HEK293 (cell line): Measurements from ENCODE around the gene PPY.
A peak's percentile ranks its signal among the peaks of the same experiment; 100 is the strongest.

Experiments
- CTCF ChIA-PET: fragments of 350-600 bp; formaldehyde crosslinking; extraction: SDS; loops from one replicate; lab custom pipeline; 2021; ENCODE audit warnings: antibody characterized with exemption; lab: Yijun Ruan, JAX
- POLR2A ChIA-PET: fragments of 300-600 bp; formaldehyde crosslinking; extraction: SDS; loops from one replicate; lab custom pipeline; 2020; ENCODE audit warnings: antibody characterized with exemption, inconsistent platforms; lab: Yijun Ruan, JAX
- H3K27ac ChIP-seq: fragments of 200-500 bp; sonication (Bioruptor generic); 2 replicates; pipeline ENCODE4 v1.5.1; 2014; ENCODE audit warnings: low read depth, low read length, control low read depth, inconsistent platforms; ENCODE audit errors: extremely low read depth
- H3K36me3 ChIP-seq, 2 experiments: fragments of 200-500 bp in 1 of 2; sonication (Bioruptor generic) in 1 of 2; 1 replicate in 1 of 2; 2 replicates in 1 of 2; pipeline ENCODE4 v1.5.1; 2014 to 2017; ENCODE audit warnings: inconsistent platforms in 2 of 2, low read length in 2 of 2; ENCODE audit not compliant: control insufficient read depth in 2 of 2, insufficient read depth in 1 of 2
- H3K4me1 ChIP-seq: fragments of 200-500 bp; sonication (Bioruptor generic); 2 replicates; pipeline ENCODE4 v1.5.1; 2014; ENCODE audit warnings: mild to moderate bottlenecking, low read length, inconsistent platforms; ENCODE audit not compliant: control insufficient read depth, insufficient read depth
- H3K4me3 ChIP-seq: 2 replicates; pipeline ENCODE4 v1.5.1; 2011; ENCODE audit warnings: low read depth, mild to moderate bottlenecking, control low read depth, low read length, moderate library complexity
- H3K9me3 ChIP-seq: fragments of 200-500 bp; sonication (Bioruptor generic); 2 replicates; pipeline ENCODE4 v1.5.1; 2014; ENCODE audit warnings: low read depth, low read length, inconsistent platforms; ENCODE audit not compliant: control insufficient read depth, insufficient read depth
- CTCF ChIP-seq: fragments of 450-650 bp; formaldehyde crosslinking; IDR thresholded peaks from 2 replicates; pipeline ENCODE4 v1.5.1; 2016; ENCODE audit warnings: missing biosample characterization, missing genetic modification characterization
- EGR2 ChIP-seq: fragments of 450-650 bp; formaldehyde crosslinking; IDR thresholded peaks from 2 replicates; pipeline ENCODE4 v1.5.1; 2016; ENCODE audit warnings: low read depth, missing biosample characterization, missing genetic modification characterization
- GLIS1 ChIP-seq: fragments of 450-650 bp; formaldehyde crosslinking; IDR thresholded peaks from 2 replicates; pipeline ENCODE4 v1.5.1; 2016; ENCODE audit warnings: missing biosample characterization, missing genetic modification characterization
- GLIS2 ChIP-seq: fragments of 450-650 bp; formaldehyde crosslinking; IDR thresholded peaks from 2 replicates; pipeline ENCODE4 v1.5.1; 2016; ENCODE audit warnings: missing biosample characterization, missing genetic modification characterization
- KLF10 ChIP-seq: fragments of 450-650 bp; IDR thresholded peaks from 2 replicates; pipeline ENCODE4 v1.5.1; 2018; ENCODE audit warnings: missing biosample characterization, mild to moderate bottlenecking, missing genetic modification characterization
- PRDM1 ChIP-seq: fragments of 450-650 bp; formaldehyde crosslinking; IDR thresholded peaks from 2 replicates; pipeline ENCODE4; 2016; ENCODE audit warnings: missing biosample characterization, missing genetic modification characterization
- ZBTB20 ChIP-seq: fragments of 450-650 bp; formaldehyde crosslinking; IDR thresholded peaks from 2 replicates; pipeline ENCODE4 v1.5.1; 2016; ENCODE audit warnings: missing biosample characterization, missing genetic modification characterization
- ZBTB8A ChIP-seq: fragments of 450-650 bp; formaldehyde crosslinking; IDR thresholded peaks from 2 replicates; pipeline ENCODE4 v1.5.1; 2016; ENCODE audit warnings: missing biosample characterization, missing genetic modification characterization
- ZFHX2 ChIP-seq: fragments of 450-650 bp; formaldehyde crosslinking; conservative IDR thresholded peaks from 2 replicates; pipeline ENCODE4 v1.5.1; 2016; ENCODE audit warnings: missing biosample characterization, missing genetic modification characterization
- ZFP69B ChIP-seq: fragments of 450-650 bp; formaldehyde crosslinking; IDR thresholded peaks from 2 replicates; pipeline ENCODE4 v1.5.1; 2016; ENCODE audit warnings: missing biosample characterization, missing genetic modification characterization
- ZIC2 ChIP-seq: fragments of 450-650 bp; formaldehyde crosslinking; IDR thresholded peaks from 2 replicates; pipeline ENCODE4 v1.5.1; 2016; ENCODE audit warnings: missing biosample characterization, missing genetic modification characterization
- ZNF114 ChIP-seq: fragments of 450-650 bp; formaldehyde crosslinking; IDR thresholded peaks from 2 replicates; pipeline ENCODE4 v1.5.0; 2017; ENCODE audit warnings: missing biosample characterization, missing genetic modification characterization
- ZNF174 ChIP-seq: fragments of 450-650 bp; formaldehyde crosslinking; IDR thresholded peaks from 2 replicates; pipeline ENCODE4 v1.5.0; 2017; ENCODE audit warnings: missing biosample characterization, mild to moderate bottlenecking, missing genetic modification characterization
- ZNF184 ChIP-seq: fragments of 450-650 bp; IDR thresholded peaks from 2 replicates; pipeline ENCODE4 v1.5.1; 2018; ENCODE audit warnings: missing biosample characterization, mild to moderate bottlenecking, missing genetic modification characterization
- ZNF19 ChIP-seq: fragments of 450-650 bp; formaldehyde crosslinking; IDR thresholded peaks from 2 replicates; pipeline ENCODE4; 2016; ENCODE audit warnings: missing biosample characterization, missing genetic modification characterization, low read depth
- ZNF292 ChIP-seq: fragments of 450-650 bp; formaldehyde crosslinking; IDR thresholded peaks from 2 replicates; pipeline ENCODE4 v1.5.1; 2016; ENCODE audit warnings: low read depth, missing biosample characterization, missing genetic modification characterization, borderline replicate concordance
- ZNF398 ChIP-seq: fragments of 450-650 bp; formaldehyde crosslinking; IDR thresholded peaks from 2 replicates; pipeline ENCODE4 v1.5.1; 2017; ENCODE audit warnings: missing biosample characterization, missing genetic modification characterization
- ZNF433 ChIP-seq: fragments of 450-650 bp; formaldehyde crosslinking; IDR thresholded peaks from 2 replicates; pipeline ENCODE4 v1.5.1; 2016; ENCODE audit warnings: missing biosample characterization, missing genetic modification characterization, low read depth
- ZNF501 ChIP-seq: fragments of 450-650 bp; formaldehyde crosslinking; IDR thresholded peaks from 2 replicates; pipeline ENCODE4 v1.5.1; 2016; ENCODE audit warnings: missing biosample characterization, missing genetic modification characterization
- ZNF571 ChIP-seq: fragments of 450-650 bp; formaldehyde crosslinking; IDR thresholded peaks from 2 replicates; pipeline ENCODE4 v1.5.0; 2017; ENCODE audit warnings: missing biosample characterization, missing genetic modification characterization
- ZNF596 ChIP-seq: fragments of 450-650 bp; IDR thresholded peaks from 2 replicates; pipeline ENCODE4 v1.5.0; 2018; ENCODE audit warnings: missing biosample characterization, mild to moderate bottlenecking, missing genetic modification characterization, moderate library complexity
- ZNF664 ChIP-seq: fragments of 450-650 bp; formaldehyde crosslinking; IDR thresholded peaks from 2 replicates; pipeline ENCODE4 v1.5.1; 2016; ENCODE audit warnings: missing biosample characterization, missing genetic modification characterization

Gene PPY

DNA sequence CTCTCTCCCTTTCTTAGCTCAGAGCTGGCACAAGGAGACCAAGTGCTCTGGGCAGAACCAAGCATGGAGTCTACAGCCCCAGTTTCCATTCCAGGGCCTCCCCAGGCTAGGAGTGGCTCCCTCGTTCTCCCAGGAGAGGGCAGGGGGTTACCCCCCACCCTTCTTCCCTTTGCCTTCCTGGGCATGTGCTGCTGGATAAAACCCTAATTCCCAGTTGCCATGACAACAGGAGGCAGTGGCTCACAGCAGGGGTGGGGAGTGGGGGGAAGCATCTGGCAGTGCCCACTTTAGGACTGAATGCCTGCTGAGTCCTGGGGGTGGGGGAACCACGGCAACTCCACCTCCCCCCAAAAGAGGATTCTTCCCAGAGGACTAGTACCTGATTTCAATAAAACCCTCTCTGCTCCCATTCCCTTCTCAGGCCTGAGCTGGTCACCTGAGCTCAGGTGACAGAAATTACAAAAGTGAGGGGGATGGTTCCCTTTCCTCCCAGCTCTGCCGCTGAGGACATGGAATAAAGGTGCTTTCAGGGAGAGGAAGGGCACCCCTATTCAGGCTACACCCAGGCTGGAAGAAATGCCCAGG, 36.8 kb downstream of the PPY start:
- peak; percentile 87 for TF ChIP-seq ZNF398 (tag by site-specific recombination)
- peak; percentile 50 for TF ChIP-seq GLIS2 (tag by site-specific recombination)
- no peak for TF ChIP-seq ZNF433 (tag by site-specific recombination)
- peak; percentile 86 for TF ChIP-seq ZIC2 (tag by site-specific recombination)
- peak; percentile 16; the same call in 1 of the 2 replicates for TF ChIP-seq ZBTB8A
- no peak for TF ChIP-seq ZNF571
- TF ChIP-seq ZNF596 (tag by site-specific recombination): 0 out of 2 replicates have a peak, but pooled peaks have one; percentile 3
- TF ChIP-seq ZFHX2 (tag by site-specific recombination): 0 out of 2 replicates have a peak, but pooled peaks have one; percentile 19
- peak; percentile 87 for TF ChIP-seq GLIS1 (tag by site-specific recombination)
- TF ChIP-seq, all 188 proteins: peak for 7
- no peaks in the 10 kb centered on the region for H3K9me3 ChIP-seq
- peaks cover 19% of the 10 kb centered on the region; the same call in 1 of the 2 replicates for H3K4me1 ChIP-seq
- CTCF ChIA-PET: interaction anchor here (0.6 to 4.4 kb wide), 3 partner anchors 27 to 94 kb away, joined by 3 to 22 read pairs (median 3); no protein-coding TSS in a partner anchor
- H3K27ac ChIP-seq: no peak overlapping the region
- H3K36me3 ChIP-seq: no peaks in the 10 kb centered on the region
- no peak overlapping the region for H3K4me3 ChIP-seq
- POLR2A ChIA-PET: interaction anchor here (0.5 to 0.6 kb wide), 2 partner anchors 12 to 259 kb away, joined by 3 to 6 read pairs; no protein-coding TSS in a partner anchor

DNA sequence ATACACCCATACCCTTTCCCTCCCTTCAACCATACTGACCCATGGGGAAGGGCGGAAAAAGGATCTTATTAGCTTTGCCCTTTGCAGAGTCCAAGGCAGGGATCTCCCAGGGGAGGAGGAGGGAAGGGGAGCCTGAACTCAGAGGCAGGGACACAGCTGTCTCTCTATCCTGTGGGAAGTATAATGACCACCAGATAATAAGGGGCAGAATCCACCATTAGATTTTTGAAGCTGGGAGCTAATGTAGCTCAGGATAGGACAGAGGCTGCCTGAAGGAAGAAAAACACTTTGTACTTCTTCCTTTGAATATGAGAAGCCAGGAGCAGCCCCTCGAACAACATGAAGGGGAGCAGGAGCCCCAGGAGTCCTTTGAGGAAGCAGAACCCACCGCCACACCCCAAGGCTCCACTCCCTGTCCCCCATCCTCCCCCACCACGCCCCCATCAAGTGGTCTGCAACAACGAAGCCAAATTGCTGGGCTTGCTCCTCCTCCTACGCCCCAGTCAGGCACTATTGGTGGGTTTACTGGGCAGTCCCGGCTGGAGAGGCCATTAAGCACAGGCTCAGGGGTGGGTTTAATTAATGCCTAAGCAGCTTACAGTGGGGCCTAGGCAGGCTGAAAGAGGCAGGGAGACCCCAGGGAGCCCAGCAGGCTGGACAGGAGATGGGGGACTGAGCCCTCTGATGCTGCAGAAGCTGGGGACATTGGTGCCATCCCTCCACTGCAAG, 40.3 kb downstream of the PPY start:
- CTCF ChIA-PET: interaction anchor here (0.7 to 5.5 kb wide), 6 partner anchors 8 to 163 kb away, joined by 3 to 39 read pairs (median 8); no protein-coding TSS in a partner anchor
- peaks cover 14% of the 10 kb centered on the region for H3K4me1 ChIP-seq
- H3K9me3 ChIP-seq: no peaks in the 10 kb centered on the region
- no peak for TF ChIP-seq ZNF114
- peak; percentile 48 for TF ChIP-seq ZIC2 (tag by site-specific recombination)
- 0 out of 2 replicates have a peak, but pooled peaks have one; percentile 14 for TF ChIP-seq EGR2
- TF ChIP-seq KLF10 (tag by site-specific recombination): no peak
- TF ChIP-seq ZNF292 (tag by site-specific recombination): no peak
- TF ChIP-seq ZNF501 (tag by site-specific recombination): no peak
- TF ChIP-seq ZNF174 (tag by site-specific recombination): no peak
- TF ChIP-seq ZNF664 (tag by site-specific recombination): no peak
- TF ChIP-seq ZFHX2 (tag by site-specific recombination): peak; percentile 62
- TF ChIP-seq ZNF184 (tag by site-specific recombination): no peak
- TF ChIP-seq ZNF19: no peak
- TF ChIP-seq ZFP69B (tag by site-specific recombination): no peak
- TF ChIP-seq ZBTB20 (tag by site-specific recombination): no peak
- TF ChIP-seq CTCF (tag by site-specific recombination): no peak
- no peak for TF ChIP-seq PRDM1 (tag by site-specific recombination)
- TF ChIP-seq, all 188 proteins: peak for 3
- Histone ChIP-seq H3K27ac (no peak overlapping the region), H3K36me3 (peaks cover 0 to 5% of the 10 kb centered on the region in 2 experiments; a peak in 1 of 3 replicates), H3K4me3 (no peak overlapping the region)
- POLR2A ChIA-PET: interaction anchor here (0.5 to 0.8 kb wide), 2 partner anchors 36 to 316 kb away, joined by 3 to 4 read pairs; no protein-coding TSS in a partner anchor
